Endothelial cell of hepatic sinusoid (primary cell): ENCODE measurements around the gene CMBL.

Experiments
- in situ Hi-C: cut with HindIII; loops from 2 replicates; pipeline ENCODE4 v1.10.0; 2017; ENCODE audit warnings: low sequenced_read_pairs

Gene CMBL

GRCh38 chr5:10310835-10311570 is 3.3 kb upstream of the CMBL start:
- in situ Hi-C loops: loop anchor here (5.0 kb wide), 1 partner anchor 44 kb away; no protein-coding TSS in a partner anchor

DNA sequence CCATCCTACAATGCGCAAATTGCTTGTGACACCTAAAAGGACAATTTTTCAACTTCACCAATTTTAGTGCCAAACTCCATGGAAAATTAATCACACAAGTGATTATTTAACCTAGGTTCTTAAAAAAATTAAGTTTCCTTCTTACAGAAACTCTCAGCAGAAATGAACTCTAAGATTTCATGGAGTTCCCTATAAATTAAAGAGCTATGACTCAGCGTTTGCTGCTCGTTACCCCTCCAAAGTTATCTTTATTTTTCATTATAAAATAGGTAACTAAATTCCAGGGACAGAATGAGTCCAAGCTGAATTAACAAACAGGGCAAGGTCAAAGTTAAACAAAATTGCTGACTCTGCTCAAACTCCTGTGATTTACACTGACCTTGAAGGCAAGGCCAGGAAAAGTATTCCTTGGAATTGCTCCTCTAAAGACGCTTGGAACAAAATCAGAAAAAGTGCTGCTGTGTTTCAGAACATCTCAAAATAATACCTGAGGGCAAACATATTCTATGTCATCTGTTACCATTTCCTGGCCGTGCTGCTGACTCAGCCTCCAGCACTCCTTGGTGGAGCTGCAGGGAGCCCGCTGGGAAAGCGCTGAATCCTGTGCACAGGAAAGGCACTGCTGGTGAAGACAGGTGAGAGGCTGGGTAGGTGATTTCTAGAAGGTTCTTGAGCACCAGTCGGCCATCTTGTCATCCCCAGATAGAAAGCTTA is 2.5 kb upstream of the CMBL start:
- in situ Hi-C loops: loop anchor here (5.0 kb wide), 1 partner anchor 43 kb away; no protein-coding TSS in a partner anchor

DNA sequence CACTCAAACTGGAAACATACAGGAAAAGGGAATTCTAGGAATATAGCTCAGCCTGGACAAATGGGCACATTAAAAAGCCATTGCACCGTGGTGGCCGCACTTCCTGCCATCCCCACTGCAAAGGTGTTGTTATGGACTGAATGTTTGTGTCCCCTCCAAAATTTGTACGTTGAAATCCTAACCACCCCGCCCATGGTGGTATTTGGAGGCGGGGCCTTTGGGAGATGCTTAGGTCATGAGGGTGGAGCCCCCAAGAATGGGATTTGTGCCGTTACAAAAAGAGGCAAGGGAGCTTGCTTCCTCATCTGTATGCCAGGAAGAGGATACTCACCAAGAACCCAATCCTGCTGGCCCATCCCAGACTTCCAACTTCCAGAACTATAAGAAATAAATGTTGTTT is 1.1 kb upstream of the CMBL start:
- in situ Hi-C loops: no loop called here

DNA sequence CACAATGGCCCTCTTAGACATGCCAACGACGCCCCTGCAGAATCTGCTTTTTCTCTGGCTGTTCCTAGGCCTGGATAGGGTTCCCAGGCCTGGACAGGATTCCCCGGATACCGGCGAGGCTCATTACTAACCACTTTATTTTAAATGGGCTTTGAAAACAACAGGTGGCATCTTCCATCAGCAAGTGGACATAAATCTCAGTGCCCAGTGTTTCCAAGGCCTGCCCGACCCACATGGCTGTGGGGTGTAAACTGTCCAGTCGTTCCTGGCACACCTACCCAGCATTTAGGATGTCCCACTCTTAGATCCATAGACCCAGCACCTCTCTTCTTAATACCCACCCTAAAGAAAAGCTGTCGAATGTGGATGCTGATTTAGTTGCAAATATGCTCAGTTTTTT is 896 bp downstream of the CMBL start:
- in situ Hi-C loops: no loop called here

- in situ Hi-C loops: no loop called here
Measured at GRCh38 chr5:10306114-10306513, 1.6 kb downstream of the CMBL start.

- in situ Hi-C loops: no loop called here
Measured at GRCh38 chr5:10304932-10305331, 2.8 kb downstream of the CMBL start.

GRCh38 chr5:10303699-10304170 is 4.0 kb downstream of the CMBL start:
- in situ Hi-C loops: no loop called here

DNA sequence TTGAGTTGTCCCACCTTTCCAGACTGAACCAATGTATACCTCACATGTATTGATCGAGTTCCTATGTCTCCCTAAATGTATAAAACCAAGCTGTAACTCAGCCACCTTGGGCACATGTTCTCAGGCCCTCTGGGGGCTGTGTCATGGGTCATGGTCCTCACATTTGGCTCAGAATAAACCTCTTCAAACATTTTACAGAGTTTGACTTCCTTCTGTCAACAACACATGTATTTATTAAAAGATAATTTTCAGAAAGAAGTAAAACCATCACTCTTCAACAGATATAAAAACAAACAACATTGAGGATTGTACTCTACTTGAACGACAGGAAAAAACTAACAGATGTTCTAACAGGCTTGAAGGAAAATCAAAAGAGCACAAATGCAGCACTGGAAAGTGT is 4.5 kb downstream of the CMBL start:
- in situ Hi-C loops: no loop called here

DNA sequence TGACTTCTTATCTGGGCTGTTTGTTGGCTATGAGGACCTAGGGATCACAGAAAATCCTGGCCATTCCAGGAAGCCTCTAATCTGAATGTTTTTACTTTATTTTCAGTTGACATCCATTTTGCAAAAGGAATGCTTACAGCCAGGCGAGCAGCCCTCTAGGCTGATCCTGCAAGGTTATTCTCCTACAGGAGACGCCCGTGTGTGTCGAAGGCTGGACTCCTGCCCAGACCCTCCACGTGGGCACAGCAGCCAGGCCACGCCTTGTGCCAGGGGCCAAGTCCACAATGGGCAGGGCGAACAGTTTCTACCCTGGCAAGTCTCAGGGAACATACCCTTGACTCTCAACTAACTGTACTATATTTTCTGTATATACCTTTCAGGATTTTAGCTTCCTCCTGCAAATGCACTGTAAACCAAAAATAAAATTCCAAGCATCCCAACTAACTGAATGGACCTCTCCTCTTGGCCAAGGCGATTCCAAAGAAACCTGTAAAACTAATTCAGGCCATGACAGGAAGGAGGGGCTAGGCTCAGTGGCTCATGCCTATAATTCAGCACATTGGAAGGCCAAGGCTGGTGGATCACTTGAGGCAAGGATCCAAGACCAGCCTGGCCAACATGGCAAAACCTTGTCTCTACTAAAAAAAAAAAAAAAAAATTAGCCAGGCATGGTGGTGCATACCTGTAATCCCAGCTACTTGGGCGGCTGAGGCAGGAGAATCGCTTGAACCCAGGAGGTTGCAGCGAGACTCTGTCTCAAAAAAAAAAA is 5.7 kb downstream of the CMBL start:
- in situ Hi-C loops: no loop called here

- in situ Hi-C loops: no loop called here
Measured at GRCh38 chr5:10301266-10301665, 6.4 kb downstream of the CMBL start.

DNA sequence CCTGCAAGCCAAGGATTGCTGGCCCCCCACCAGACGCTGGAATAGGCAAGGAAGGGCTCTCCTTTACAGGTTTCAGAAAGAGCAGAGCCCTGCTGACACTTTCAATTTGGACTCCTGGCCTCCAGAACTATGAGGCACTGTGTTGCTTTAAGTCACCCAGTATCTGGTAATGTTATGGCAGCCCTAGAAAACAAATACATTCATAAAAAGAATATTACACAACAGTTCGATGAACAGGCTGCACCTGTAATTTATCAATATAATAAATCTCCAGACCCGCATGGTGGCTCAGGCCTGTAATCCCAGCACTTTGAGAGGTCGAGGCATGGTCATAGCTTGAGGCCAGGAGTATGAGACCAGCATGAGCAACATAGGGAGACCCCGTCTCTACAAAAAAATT is 7.5 kb downstream of the CMBL start:
- in situ Hi-C loops: no loop called here

GRCh38 chr5:10297646-10298204 is 10.0 kb downstream of the CMBL start:
- in situ Hi-C loops: loop anchor here (10.0 kb wide), 1 partner anchor 127 kb away; no protein-coding TSS in a partner anchor

DNA sequence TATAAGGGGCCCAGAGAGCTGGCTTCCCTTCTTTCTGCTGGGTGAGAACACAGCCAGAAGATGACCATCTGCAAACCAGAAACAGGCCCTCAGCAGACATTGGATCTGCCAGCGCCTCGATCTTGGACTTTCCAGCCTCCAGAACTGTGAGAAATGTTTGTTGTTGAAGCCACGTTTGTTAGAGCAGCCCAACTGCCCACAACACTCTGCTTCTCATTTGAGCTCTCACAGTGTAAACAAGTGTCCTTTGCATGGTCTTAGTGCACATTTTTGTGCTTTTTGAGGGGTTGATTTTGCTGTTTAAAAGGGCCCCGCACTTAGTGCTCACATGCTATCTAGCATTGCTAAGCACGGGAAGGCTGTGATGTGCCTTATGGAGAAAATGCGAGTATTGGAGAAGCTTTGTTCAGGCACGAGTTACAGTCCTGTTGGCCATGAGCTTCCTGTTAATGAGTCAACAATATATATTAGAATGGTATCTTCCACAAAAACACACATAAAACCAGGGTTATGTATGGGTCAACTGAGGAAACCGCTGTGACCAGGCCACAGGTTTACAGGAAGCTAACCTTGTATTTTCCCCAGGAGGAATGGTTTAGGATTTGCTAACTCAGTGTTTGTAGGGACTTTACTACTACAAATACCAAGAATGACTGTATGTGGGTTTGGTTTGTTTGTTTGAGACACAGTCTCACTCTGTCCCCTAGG is 11.9 kb downstream of the CMBL start:
- in situ Hi-C loops: loop anchor here (10.0 kb wide), 1 partner anchor 129 kb away; no protein-coding TSS in a partner anchor

GRCh38 chr5:10293907-10294662 is 13.6 kb downstream of the CMBL start:
- in situ Hi-C loops: loop anchor here (10.0 kb wide), 1 partner anchor 131 kb away; no protein-coding TSS in a partner anchor

GRCh38 chr5:10291692-10292339 is 15.9 kb downstream of the CMBL start:
- in situ Hi-C loops: loop anchor here (10.0 kb wide), 1 partner anchor 133 kb away; no protein-coding TSS in a partner anchor

- in situ Hi-C loops: loop anchor here (10.0 kb wide), 1 partner anchor 134 kb away; no protein-coding TSS in a partner anchor
Measured at GRCh38 chr5:10290438-10290837, 17.3 kb downstream of the CMBL start.

DNA sequence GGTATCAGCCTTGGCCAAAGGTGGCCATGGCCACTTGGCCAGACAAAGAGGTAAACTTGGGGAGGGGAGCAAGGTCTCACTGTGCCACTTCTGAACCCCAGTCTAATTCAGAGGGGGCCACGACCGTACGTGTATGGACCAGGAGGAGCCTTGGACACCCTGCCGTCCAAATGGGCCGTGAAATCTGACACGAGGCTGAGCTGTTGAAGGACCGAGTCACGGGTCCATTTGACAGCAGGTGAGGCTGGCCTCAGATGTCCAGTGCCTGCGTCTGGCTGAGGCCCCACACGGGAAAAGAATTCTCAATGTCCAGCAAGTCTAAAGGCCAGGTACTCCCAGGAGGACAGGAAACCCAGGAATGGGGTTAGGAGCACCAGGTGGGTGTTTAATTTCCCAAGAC is 17.7 kb downstream of the CMBL start:
- in situ Hi-C loops: loop anchor here (10.0 kb wide), 1 partner anchor 135 kb away; no protein-coding TSS in a partner anchor

- in situ Hi-C loops: no loop called here
Measured at GRCh38 chr5:10289353-10289752, 18.3 kb downstream of the CMBL start.
